GM11168 (cell line): Measurements from ENCODE around the gene TYMP.

Source experiments
- in situ Hi-C: fragments of 300-500 bp; cut with MboI; formaldehyde crosslinking; loops from one replicate; pipeline ENCODE4 v1.12.0; 2022; ENCODE audit warnings: low sequenced_read_pairs; ENCODE audit not compliant: unreplicated experiment

Gene TYMP

GRCh38 chr22:50529897-50530579 is at the start of gene TYMP:
TSS of gene TYMP (minus strand) at chr22:50530012. CDS start at chr22:50529709, 303 bp downstream.
- in situ Hi-C loops = no loop called here

- in situ Hi-C loops = no loop called here
Measured at GRCh38 chr22:50578776-50579310, 49.0 kb upstream of the TYMP start.

GRCh38 chr22:50577987-50578775 is 48.4 kb upstream of the TYMP start, which contains the start of gene CPT1B:
TSS of gene CPT1B (minus strand) at chr22:50578427. CDS start at chr22:50577915, 512 bp downstream.
- in situ Hi-C loops = no loop called here

- in situ Hi-C loops = no loop called here
Measured at GRCh38 chr22:50577697-50577986, 47.8 kb upstream of the TYMP start.

- in situ Hi-C loops = no loop called here
Measured at GRCh38 chr22:50576806-50577696, 47.2 kb upstream of the TYMP start.

GRCh38 chr22:50576070-50576469 is 46.3 kb upstream of the TYMP start:
- in situ Hi-C loops = no loop called here

GRCh38 chr22:50575426-50575941 is 45.7 kb upstream of the TYMP start:
- in situ Hi-C loops = no loop called here

GRCh38 chr22:50574383-50574755 is 44.6 kb upstream of the TYMP start:
- in situ Hi-C loops = no loop called here

- in situ Hi-C loops = no loop called here
Measured at GRCh38 chr22:50573491-50574382, 43.9 kb upstream of the TYMP start.

- in situ Hi-C loops = no loop called here
Measured at GRCh38 chr22:50572965-50573364, 43.2 kb upstream of the TYMP start.

GRCh38 chr22:50571264-50572175 is 41.7 kb upstream of the TYMP start:
- in situ Hi-C loops = no loop called here

GRCh38 chr22:50570861-50571260 is 41.0 kb upstream of the TYMP start:
- in situ Hi-C loops = no loop called here

GRCh38 chr22:50569896-50570535 is 40.2 kb upstream of the TYMP start:
- in situ Hi-C loops = no loop called here

GRCh38 chr22:50569041-50569459 is 39.2 kb upstream of the TYMP start:
- in situ Hi-C loops = no loop called here

GRCh38 chr22:50568626-50569025 is 38.8 kb upstream of the TYMP start:
- in situ Hi-C loops = no loop called here

GRCh38 chr22:50567721-50568252 is 38.0 kb upstream of the TYMP start:
- in situ Hi-C loops = no loop called here

- in situ Hi-C loops = no loop called here
Measured at GRCh38 chr22:50564289-50564688, 34.5 kb upstream of the TYMP start.
